UCSD-AML1 (cell line): ENCODE measurements around the gene MRNIP.
"Not testable (repeated sequence)": the region's sequence is repeated elsewhere in the genome, so short reads cannot be mapped to it uniquely, and the experiment has no call there.

Experiments used
- DNase-seq: peaks from one replicate; lab custom pipeline; 2025; ENCODE audit not compliant: unreplicated experiment; lab: John Stamatoyannopoulos, UW

Gene MRNIP

GRCh38 chr5:179872055-179872827 lies 13.6 kb upstream of the MRNIP start:
- DNase-seq, result no peak

GRCh38 chr5:179871533-179871932 lies 12.9 kb upstream of the MRNIP start:
- not testable (repeated sequence) for DNase-seq

- no peak for DNase-seq
Measured at GRCh38 chr5:179870952-179871351, 12.3 kb upstream of the MRNIP start.

DNA sequence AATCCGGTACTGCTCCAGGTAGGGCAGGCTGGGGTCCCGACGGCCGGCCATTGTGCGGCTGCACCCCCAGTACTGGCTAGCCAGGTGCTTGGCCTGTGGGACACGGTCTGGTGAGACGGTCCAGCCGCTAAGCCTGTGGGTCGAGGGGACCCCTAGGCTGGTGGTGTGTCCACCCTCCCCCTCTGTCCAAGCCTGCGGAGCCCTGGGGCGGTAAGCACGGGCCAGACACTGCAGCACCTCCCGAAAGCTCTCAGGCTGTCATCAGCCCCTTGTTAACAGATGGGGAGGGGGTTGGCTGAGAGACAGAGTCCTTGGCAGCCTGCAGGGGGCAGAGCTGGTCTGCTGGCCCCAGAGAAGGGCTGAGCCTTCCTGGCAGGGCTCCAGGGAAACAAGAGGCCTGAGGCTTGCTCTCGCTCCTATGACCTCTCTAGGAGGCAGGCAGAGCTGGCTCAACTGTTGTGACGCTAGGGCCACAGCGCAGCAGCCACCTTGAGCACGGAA lies 11.8 kb upstream of the MRNIP start:
- DNase-seq, result peak; percentile 27

DNA sequence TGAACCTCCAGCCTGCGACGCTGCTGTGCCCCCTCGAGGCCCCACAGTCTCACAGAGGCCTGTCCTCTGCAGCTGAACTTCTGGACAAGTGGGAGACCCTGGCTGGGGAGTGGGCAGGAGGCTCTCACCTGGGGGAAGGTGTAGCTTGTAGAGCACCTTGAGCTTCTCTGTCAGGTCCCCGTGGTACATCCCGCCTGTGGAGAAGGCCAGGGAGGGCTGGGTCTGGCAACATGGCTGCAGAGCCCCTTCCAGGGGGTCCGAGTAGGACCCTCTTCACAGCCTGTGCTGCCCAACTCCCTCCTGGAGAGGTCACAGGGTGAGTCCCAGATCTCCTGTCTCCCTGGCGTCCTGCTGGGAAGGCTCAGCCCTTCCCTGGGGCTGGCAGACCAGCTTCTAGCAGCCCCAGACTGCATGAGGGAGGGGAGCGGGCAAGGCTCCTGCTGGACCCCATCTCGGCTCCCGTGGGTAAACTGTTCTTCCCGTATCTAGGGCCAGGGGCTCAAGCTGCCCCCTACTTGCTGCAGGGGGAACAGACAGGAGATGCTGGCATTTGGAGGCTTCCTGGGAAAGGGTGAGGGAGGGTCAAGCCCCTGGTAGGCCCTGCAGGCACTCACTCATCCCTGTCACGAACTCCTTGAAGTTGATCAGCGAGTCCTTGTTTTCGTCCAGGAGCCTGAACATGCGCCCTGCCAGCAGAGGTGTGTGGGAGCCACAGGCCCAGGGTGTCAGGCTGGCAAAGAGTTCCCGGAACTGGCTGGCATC lies 11.2 kb upstream of the MRNIP start:
- DNase-seq, result no peak

GRCh38 chr5:179869101-179869500 lies 10.5 kb upstream of the MRNIP start:
- no peak for DNase-seq

- DNase-seq, result no peak
Measured at GRCh38 chr5:179868541-179868940, 9.9 kb upstream of the MRNIP start.

DNA sequence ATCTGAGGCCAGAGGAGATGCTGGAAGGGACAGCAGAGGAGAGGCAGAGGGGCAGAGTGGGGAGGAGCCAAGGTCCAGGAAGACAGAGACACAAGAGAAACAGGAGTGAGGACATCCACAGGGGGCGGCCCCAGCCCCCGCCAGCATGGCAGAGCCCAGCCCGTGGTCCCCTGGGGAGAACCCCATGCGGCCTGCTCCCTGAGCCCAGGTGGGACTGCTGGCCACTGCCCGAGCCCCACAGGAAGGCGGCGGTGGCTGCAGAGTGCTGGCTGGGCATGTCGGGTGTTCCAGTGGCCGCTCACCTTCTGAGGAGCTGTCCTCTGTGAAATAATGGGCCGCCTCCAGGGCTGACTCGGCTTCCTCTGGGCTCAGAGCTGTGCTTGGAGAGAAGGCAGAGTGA lies 8.9 kb upstream of the MRNIP start:
- no peak for DNase-seq

- DNase-seq, result no peak
Measured at GRCh38 chr5:179867079-179867465, 8.5 kb upstream of the MRNIP start.

- DNase-seq, result no peak
Measured at GRCh38 chr5:179866241-179867078, 7.8 kb upstream of the MRNIP start.

GRCh38 chr5:179865491-179866240 lies 7.0 kb upstream of the MRNIP start:
- DNase-seq, result no peak

DNA sequence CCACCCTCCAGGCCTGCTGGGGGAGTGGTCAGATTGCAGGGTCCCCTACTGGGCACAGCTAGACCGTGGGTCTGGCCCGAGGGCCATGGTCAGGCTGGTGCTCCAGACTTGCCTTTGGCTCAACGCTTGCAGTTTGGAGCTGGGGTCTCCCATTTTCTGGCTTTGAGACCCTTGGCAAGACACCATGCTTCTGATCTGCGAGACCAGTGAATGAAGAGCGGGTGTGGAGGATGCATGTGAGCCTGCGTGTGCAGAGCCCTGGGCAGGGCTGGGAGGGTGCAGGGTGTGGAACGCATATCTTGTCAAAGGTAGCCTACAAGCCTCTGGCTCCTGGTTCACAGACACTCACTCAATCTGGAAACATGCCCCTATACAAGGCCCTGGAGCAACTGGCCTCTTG lies 6.1 kb upstream of the MRNIP start:
- no peak for DNase-seq

DNA sequence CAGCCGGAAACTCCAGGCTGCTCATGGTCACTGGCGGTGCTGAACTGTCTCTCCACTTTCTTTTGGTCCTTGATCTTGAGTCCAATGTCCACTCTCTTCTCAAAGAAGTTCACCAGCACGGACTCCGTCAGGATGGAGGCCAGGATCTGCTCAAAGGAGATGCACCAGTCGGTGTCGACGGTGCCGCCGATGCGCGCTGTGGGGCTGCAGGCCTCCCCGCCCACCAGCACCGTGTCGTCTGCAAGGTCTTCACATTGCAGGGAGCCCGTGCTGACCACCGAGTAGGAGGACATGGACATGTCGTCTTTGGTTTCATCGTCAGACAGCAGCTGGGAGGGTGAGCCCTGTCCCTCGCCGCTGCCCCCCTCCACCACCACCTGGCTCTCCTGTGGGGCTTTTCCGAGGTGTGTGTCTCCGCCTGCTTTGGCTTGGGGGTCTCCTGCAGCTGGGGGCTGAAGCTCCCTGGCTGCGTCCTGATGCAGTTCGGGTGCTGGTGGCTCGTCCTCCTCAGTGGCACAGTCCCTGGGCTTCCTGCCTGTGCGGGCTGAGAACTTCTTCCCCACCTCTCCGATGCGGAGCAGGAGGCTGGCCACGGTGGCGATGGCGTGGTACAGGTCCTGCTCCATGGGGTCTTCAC lies 5.0 kb upstream of the MRNIP start:
- no peak for DNase-seq

GRCh38 chr5:179862891-179863290 lies 4.3 kb upstream of the MRNIP start:
- no peak for DNase-seq

DNA sequence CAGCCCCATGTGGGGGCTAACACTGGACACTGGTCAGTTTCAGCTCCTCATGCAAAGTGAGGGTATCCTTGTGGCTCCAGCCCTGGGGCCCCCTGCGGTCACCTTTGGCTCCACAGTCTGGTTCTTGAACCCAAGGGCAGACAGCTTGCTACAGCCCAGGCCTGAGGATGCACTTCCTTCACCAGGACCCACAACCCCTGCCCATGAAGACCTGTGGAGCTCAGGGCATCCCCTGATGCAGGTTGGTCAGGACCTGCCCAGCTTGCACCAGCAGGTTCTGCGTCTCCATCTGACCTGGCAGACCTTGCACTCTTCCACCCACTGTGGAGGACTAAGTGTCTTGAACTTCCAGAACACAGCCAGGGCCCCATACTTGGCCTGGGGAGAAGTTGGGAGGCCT lies 3.7 kb upstream of the MRNIP start:
- no peak for DNase-seq

DNA sequence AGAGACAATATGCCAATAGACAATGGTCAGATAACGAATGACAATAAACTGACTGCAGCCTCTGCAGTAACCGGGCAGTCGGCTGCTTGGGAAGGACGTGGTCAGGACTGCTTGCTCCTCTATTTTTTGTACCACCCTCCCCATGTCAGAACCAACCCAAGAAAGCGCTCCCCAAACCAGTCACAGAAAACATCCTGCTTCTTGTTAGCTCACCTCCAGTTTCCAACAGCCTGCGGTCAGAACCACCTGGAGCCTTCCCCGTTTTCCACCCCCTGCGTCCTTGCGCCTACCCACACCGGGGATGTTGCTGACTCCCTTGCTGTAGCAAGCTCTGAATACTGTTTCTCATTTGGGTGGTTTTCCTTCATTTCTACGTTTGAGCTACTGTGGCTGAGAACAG lies 1.7 kb upstream of the MRNIP start:
- DNase-seq, result no peak

DNA sequence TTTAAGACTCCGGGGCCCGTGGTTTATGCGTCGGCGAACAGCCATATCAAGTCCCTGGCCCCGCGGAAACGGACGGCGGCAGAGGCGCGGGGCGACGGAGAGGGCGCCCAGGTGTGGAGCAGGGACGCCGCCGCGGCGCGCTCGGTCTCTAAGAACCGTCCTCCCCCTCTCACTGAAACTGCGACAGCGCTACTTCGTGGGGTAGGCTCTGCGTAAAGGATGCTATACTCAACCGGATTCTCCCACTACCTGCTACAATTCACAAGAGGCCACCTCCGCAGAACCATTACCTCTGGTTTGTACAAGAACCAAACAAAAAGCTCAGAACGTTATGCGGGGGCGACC lies 404 bp downstream of the MRNIP start:
- DNase-seq, result peak; percentile 47

DNA sequence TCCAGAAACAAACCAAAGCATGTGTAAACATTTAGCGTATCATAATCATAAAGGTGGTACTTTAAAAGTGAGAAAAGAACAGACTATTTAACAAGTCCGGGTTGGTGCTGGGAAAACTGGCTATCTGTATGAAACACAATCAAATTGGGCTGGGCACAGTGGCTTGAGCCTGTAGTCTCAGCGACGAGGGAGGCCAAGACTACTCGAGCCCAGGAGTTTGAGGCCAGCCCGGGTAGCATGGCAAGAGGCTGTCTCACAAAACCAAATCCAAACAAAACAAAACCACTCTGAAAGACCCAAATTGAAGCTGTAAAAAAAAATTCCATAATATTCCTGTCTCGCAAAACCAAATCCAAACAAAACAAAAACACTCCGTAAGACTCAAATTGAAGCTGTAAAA lies 4.3 kb downstream of the MRNIP start:
- DNase-seq, result no peak

GRCh38 chr5:179852993-179853547 lies 5.5 kb downstream of the MRNIP start:
- no peak for DNase-seq

GRCh38 chr5:179841621-179842020 lies 17.0 kb downstream of the MRNIP start:
- DNase-seq, result no peak
